ENCODE data around the gene STX2.

Gene STX2

DNA sequence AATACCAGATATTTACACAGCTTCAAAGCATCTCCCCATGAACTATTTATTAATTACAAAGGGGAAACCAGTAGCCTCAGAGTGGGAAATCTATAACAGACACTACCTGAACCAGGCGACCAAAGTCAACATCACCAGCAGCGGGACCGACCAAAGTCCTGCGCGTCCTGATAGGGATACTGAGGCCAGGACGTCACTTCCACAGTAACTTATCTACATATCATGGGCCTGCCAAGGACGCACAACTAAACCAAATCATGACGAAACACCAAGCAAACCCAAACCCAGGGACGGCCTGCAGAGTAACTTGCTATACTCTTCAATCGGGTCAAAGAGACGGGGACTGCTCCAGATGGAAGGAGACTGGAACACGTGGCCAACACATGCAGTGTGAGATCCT, 96.9 kb downstream of the STX2 start:
- H3F3A ChIP-seq (ENCODE audit: insufficient read depth, low read length): no peaks in the 10 kb centered on the region
- TF ChIP-seq, protein P1, sequence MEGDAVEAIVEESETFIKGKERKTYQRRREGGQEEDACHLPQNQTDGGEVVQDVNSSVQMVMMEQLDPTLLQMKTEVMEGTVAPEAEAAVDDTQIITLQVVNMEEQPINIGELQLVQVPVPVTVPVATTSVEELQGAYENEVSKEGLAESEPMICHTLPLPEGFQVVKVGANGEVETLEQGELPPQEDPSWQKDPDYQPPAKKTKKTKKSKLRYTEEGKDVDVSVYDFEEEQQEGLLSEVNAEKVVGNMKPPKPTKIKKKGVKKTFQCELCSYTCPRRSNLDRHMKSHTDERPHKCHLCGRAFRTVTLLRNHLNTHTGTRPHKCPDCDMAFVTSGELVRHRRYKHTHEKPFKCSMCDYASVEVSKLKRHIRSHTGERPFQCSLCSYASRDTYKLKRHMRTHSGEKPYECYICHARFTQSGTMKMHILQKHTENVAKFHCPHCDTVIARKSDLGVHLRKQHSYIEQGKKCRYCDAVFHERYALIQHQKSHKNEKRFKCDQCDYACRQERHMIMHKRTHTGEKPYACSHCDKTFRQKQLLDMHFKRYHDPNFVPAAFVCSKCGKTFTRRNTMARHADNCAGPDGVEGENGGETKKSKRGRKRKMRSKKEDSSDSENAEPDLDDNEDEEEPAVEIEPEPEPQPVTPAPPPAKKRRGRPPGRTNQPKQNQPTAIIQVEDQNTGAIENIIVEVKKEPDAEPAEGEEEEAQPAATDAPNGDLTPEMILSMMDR (IDR thresholded peaks at IDR 0.05; ENCODE audit: low read length): no peak
- TF ChIP-seq EZH2phosphoT487 (IDR thresholded peaks at IDR 0.05; ENCODE audit: low read length) (no peak), EZH2 (optimal IDR thresholded peaks at IDR 0.05; ENCODE audit: low read depth, low read length) (no peak)

More for the DNA sequence above, 96.9 kb downstream of the STX2 start:
- H3K4me3 ChIP-seq (ENCODE audit: low read length): no peak overlapping the region
- no peaks in the 10 kb centered on the region; the same call in 1 of the 2 replicates for H3K27me3 ChIP-seq (replicated peaks; ENCODE audit: insufficient read depth, low read length)
- DNase-seq: no peak
- no peaks in the 10 kb centered on the region for H3K9me2 ChIP-seq (replicated peaks; ENCODE audit: insufficient read depth, low read length)
- no peak overlapping the region for H3K4me2 ChIP-seq (ENCODE audit: low read depth, low read length)
- no peaks in the 10 kb centered on the region for H3K4me1 ChIP-seq (ENCODE audit: low read length)
- H3K36me3 ChIP-seq (replicated peaks; ENCODE audit: insufficient read depth, low read length): no peaks in the 10 kb centered on the region
- H3K27ac ChIP-seq (ENCODE audit: low read length): no peak overlapping the region
- H3K9me3 ChIP-seq (replicated peaks; ENCODE audit: insufficient read depth, low read length): no peaks in the 10 kb centered on the region
- no peaks in the 10 kb centered on the region for H4K20me1 ChIP-seq (ENCODE audit: insufficient read depth, low read length)
- no peaks in the 10 kb centered on the region for H3K79me2 ChIP-seq (ENCODE audit: low read length)
- H3K9ac ChIP-seq (ENCODE audit: low read length): no peak overlapping the region
- no peak overlapping the region for H2AFZ ChIP-seq (ENCODE audit: low read length)
